ENCODE results near the gene WDFY2.

Gene WDFY2

GRCh38 chr13:51632591-51633362, 48.5 kb downstream of the WDFY2 start:
- Histone ChIP-seq H3K27ac (ENCODE audit: low read length) (peak overlapping the region; percentile 63), H3K79me2 (ENCODE audit: low read length) (peaks cover 35% of the 10 kb centered on the region), H3K4me3 (ENCODE audit: low read length) (peak overlapping the region; percentile 34), H2AFZ (ENCODE audit: low read depth, low read length) (no peak overlapping the region), H3K4me2 (ENCODE audit: low read length) (peak overlapping the region; percentile 74), H3K27me3 (ENCODE audit: low read depth, low read length) (no peaks in the 10 kb centered on the region), H3K9me3 (ENCODE audit: insufficient read depth, low read length) (no peaks in the 10 kb centered on the region), H3K9ac (ENCODE audit: low read length) (peak overlapping the region; percentile 35), H4K20me1 (ENCODE audit: insufficient read depth, low read length) (no peaks in the 10 kb centered on the region), H3K4me1 (ENCODE audit: low read length) (peaks cover 36% of the 10 kb centered on the region), H3K36me3 (replicated peaks; ENCODE audit: low read depth, low read length) (no peaks in the 10 kb centered on the region)
- TF ChIP-seq, protein P1, sequence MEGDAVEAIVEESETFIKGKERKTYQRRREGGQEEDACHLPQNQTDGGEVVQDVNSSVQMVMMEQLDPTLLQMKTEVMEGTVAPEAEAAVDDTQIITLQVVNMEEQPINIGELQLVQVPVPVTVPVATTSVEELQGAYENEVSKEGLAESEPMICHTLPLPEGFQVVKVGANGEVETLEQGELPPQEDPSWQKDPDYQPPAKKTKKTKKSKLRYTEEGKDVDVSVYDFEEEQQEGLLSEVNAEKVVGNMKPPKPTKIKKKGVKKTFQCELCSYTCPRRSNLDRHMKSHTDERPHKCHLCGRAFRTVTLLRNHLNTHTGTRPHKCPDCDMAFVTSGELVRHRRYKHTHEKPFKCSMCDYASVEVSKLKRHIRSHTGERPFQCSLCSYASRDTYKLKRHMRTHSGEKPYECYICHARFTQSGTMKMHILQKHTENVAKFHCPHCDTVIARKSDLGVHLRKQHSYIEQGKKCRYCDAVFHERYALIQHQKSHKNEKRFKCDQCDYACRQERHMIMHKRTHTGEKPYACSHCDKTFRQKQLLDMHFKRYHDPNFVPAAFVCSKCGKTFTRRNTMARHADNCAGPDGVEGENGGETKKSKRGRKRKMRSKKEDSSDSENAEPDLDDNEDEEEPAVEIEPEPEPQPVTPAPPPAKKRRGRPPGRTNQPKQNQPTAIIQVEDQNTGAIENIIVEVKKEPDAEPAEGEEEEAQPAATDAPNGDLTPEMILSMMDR (IDR thresholded peaks at IDR 0.05; ENCODE audit: low read depth, low read length) = no peak
- no peak for TF ChIP-seq EZH2phosphoT487 (IDR thresholded peaks at IDR 0.05; ENCODE audit: low read depth)

- TF ChIP-seq, protein P1 (IDR thresholded peaks at IDR 0.05; ENCODE audit: low read depth, low read length) = no peak
- no peak for TF ChIP-seq EZH2phosphoT487 (IDR thresholded peaks at IDR 0.05; ENCODE audit: low read depth)
Measured at GRCh38 chr13:51635137-51635878, 51.0 kb downstream of the WDFY2 start.

DNA sequence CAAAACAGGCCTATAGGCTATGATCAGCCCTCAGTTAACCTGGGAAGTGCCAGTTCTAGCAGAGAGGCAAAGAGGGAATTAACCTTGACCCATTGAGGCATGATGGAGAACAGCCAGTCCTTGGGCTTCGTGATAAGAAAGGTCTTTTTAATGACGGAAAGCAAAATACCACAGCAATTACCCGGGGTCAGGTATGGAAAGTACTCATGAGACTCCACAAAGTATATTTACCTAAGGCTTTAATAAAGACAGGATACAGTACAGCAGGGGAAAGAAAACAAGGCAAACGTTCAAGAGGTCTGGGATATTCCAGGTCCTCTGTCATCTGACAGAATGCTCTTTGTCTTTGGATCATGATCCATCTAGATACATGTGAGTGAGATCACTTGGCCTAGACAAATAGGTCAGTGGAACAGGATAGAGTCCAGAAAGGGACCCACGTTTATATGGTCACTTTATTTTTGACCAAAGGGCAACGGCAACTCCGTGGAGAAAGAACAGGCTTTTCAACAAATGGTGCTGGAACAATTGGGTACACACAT, 52.2 kb downstream of the WDFY2 start:
- Histone ChIP-seq H3K27me3 (ENCODE audit: low read depth, low read length) (no peaks in the 10 kb centered on the region), H3K27ac (ENCODE audit: low read length) (no peak overlapping the region), H3K4me2 (ENCODE audit: low read length) (no peak overlapping the region), H3K4me3 (ENCODE audit: low read length) (no peak overlapping the region), H3K36me3 (replicated peaks; ENCODE audit: low read depth, low read length) (no peaks in the 10 kb centered on the region), H3K9ac (ENCODE audit: low read length) (no peak overlapping the region), H3K9me3 (ENCODE audit: insufficient read depth, low read length) (no peaks in the 10 kb centered on the region), H2AFZ (ENCODE audit: low read depth, low read length) (no peak overlapping the region), H4K20me1 (ENCODE audit: insufficient read depth, low read length) (no peaks in the 10 kb centered on the region), H3K79me2 (ENCODE audit: low read length) (peaks cover 35% of the 10 kb centered on the region), H3K4me1 (ENCODE audit: low read length) (peaks cover 36% of the 10 kb centered on the region)
- TF ChIP-seq EZH2phosphoT487 (IDR thresholded peaks at IDR 0.05; ENCODE audit: low read depth) = no peak
- TF ChIP-seq, protein P1 (IDR thresholded peaks at IDR 0.05; ENCODE audit: low read depth, low read length) = no peak

More at GRCh38 chr13:51635137-51635878, 51.0 kb downstream of the WDFY2 start:
- Histone ChIP-seq H3K4me3 (ENCODE audit: low read length) (peak overlapping the region; percentile 34), H3K27me3 (ENCODE audit: low read depth, low read length) (no peaks in the 10 kb centered on the region), H3K79me2 (ENCODE audit: low read length) (peaks cover 35% of the 10 kb centered on the region), H3K9ac (ENCODE audit: low read length) (0 out of 2 replicates have a peak overlapping the region, but pooled peaks have one; percentile 0), H2AFZ (ENCODE audit: low read depth, low read length) (no peak overlapping the region), H3K4me2 (ENCODE audit: low read length) (peak overlapping the region; percentile 52), H3K9me3 (ENCODE audit: insufficient read depth, low read length) (no peaks in the 10 kb centered on the region), H4K20me1 (ENCODE audit: insufficient read depth, low read length) (no peaks in the 10 kb centered on the region), H3K4me1 (ENCODE audit: low read length) (peaks cover 36% of the 10 kb centered on the region), H3K27ac (ENCODE audit: low read length) (no peak overlapping the region), H3K36me3 (replicated peaks; ENCODE audit: low read depth, low read length) (no peaks in the 10 kb centered on the region)

DNA sequence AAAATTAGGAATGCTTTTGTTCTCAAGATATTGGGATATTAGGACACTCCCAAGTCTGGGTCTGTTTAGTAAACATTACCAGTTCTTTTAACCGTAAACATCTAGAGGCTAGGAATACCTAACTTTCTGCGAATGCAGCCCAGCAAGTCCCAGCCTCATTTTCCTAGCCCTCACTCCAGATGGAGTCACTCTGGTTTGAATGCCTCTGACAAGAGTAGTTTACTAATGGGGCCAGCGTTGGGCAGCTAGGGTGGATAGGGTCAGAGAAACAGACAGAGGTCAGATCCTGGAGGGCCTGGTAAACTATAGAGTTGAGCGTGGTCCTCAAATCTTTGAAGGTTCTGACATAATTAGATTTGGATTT, 53.6 kb downstream of the WDFY2 start:
- Histone ChIP-seq H3K4me2 (ENCODE audit: low read length) (no peak overlapping the region), H3K9ac (ENCODE audit: low read length) (no peak overlapping the region)

More for the DNA sequence above, 53.6 kb downstream of the WDFY2 start:
- no peaks in the 10 kb centered on the region for H3K36me3 ChIP-seq (replicated peaks; ENCODE audit: low read depth, low read length)
- H3K4me3 ChIP-seq (ENCODE audit: low read length) = no peak overlapping the region
- H3K9me3 ChIP-seq (ENCODE audit: insufficient read depth, low read length) = no peaks in the 10 kb centered on the region
- H2AFZ ChIP-seq (ENCODE audit: low read depth, low read length) = no peak overlapping the region
- H3K4me1 ChIP-seq (ENCODE audit: low read length) = peaks cover 27% of the 10 kb centered on the region
- no peak for TF ChIP-seq EZH2phosphoT487 (IDR thresholded peaks at IDR 0.05; ENCODE audit: low read depth)
- TF ChIP-seq, protein P1 (IDR thresholded peaks at IDR 0.05; ENCODE audit: low read depth, low read length) = no peak
- no peak overlapping the region for H3K27ac ChIP-seq (ENCODE audit: low read length)
- no peaks in the 10 kb centered on the region for H3K27me3 ChIP-seq (ENCODE audit: low read depth, low read length)
- H3K79me2 ChIP-seq (ENCODE audit: low read length) = peaks cover 34% of the 10 kb centered on the region
- H4K20me1 ChIP-seq (ENCODE audit: insufficient read depth, low read length) = no peaks in the 10 kb centered on the region
